Right lobe of liver (tissue), 6 donors: ENCODE data around the gene KCNQ2. TPM values are rescaled to one million over a fixed set of nuclear protein-coding genes. Genes with fewer than 3 reads are reported as not detected.

Experiments
- ATAC-seq, 4 donors: fragments of 200-7000 bp; cut with Tn5 transposase; one replicate each; pipeline ENCODE4 v1.9.1; 2020; ENCODE audit warnings: mild to moderate bottlenecking in 4 of 4, moderate library complexity in 4 of 4
- DNase-seq, 3 donors: peaks; one replicate each; pipeline ENCODE4 v3.0.0-alpha.2; 2020
- H3K27ac ChIP-seq, 3 donors: fragments of 200-600 bp; one replicate each; pipeline ENCODE4 v1.8.0; 2022
- H3K27me3 ChIP-seq, 2 donors: fragments of 200-600 bp; one replicate each; pipeline ENCODE4 v1.8.0; 2022
- H3K36me3 ChIP-seq, 4 donors: fragments of 200-600 bp; sonication (generic) in 1 of 4; one replicate each; pipeline versions ENCODE4 v1.5.1 to v1.8.0; 2017 to 2022; ENCODE audit warnings: control low read depth in 1 of 4
- H3K4me1 ChIP-seq, 4 donors: fragments of 200-600 bp; sonication (generic) in 1 of 4; one replicate each; pipeline versions ENCODE4 v1.5.1 to v1.8.0; 2017 to 2022; ENCODE audit warnings: control low read depth in 1 of 4
- H3K4me3 ChIP-seq, 3 donors: fragments of 200-600 bp; one replicate each; pipeline ENCODE4 v1.8.0; 2022
- H3K9me3 ChIP-seq, 4 donors: fragments of 200-600 bp; sonication (generic) in 1 of 4; one replicate each; pipeline versions ENCODE4 v1.5.1 to v1.8.0; 2017 to 2022; ENCODE audit warnings: control low read depth in 1 of 4
- CTCF ChIP-seq, 4 donors: fragments of 200-600 bp in 3 of 4; fragments of 450-650 bp in 1 of 4; IDR thresholded peaks; one replicate each; pipeline versions ENCODE4 v1.5.1 to v1.8.0; 2016 to 2022; ENCODE audit warnings: antibody characterized with exemption in 4 of 4, mild to moderate bottlenecking in 2 of 4
- POLR2A ChIP-seq: fragments of 450-650 bp; IDR thresholded peaks from one replicate; pipeline ENCODE4 v1.6.1; 2017; ENCODE audit warnings: antibody characterized with exemption, mild to moderate bottlenecking
- WGBS: methylation state at CpG from one replicate; pipeline ENCODE4 v1.1.6; 2018; ENCODE audit warnings: low coverage, low lambda C conversion rate; ENCODE audit not compliant: insufficient coverage; ENCODE audit errors: missing lambda C conversion rate; 5-methylcytosine and 5-hydroxymethylcytosine counted together
- intact Hi-C, 2 donors: fragments of 100-400 bp; cut with DNase I; formaldehyde crosslinking; loops; one replicate each; pipeline versions ENCODE4 v1.11.2 to v1.14.1; 2022
- total RNA-seq, 6 experiments: library from RNA; depleted of rRNA in 2 of 6; stranded (reverse); fragments of >200 nt in 2 of 6; fragmentation: NEBNext Ultra II Directional in 3 of 6; extraction: Animal tissue kit (Norgen Biotek cat#: 25700) in 3 of 6; gene quantifications; one replicate each; pipeline versions ENCODE4 v1.1.0 to v1.2.4, GENCODE V29; 2016 to 2023
- donor health status: DM: no; HTN: yes; CAD: no.
- donor health status: DM: no; HTN: no; CAD: no.
- donor health status: DM: no; HTN: no; CAD: no.
- donor health status: DM: no; HTN: yes; CAD: no.
- donor health status: DM: no; HTN: yes; CAD: no.

The KCNQ2 gene
- total RNA-seq, 6 experiments from 2014 or later, result not detected

GRCh38 chr20:63365601-63366389 lies 106.7 kb downstream of the KCNQ2 start:
- Histone ChIP-seq H3K27ac (peak overlapping the region in 1 of 3 donors; percentile 84), H3K27me3 (no peaks in the 10 kb centered on the region), H3K4me3 (peak overlapping the region in 1 of 3 donors; percentile 18), H3K36me3 (no peaks in the 10 kb centered on the region), H3K4me1 (peaks cover 0 to 26% (median 9%) of the 10 kb centered on the region in 4 donors), H3K9me3 (no peaks in the 10 kb centered on the region)
- no peak for TF ChIP-seq CTCF (IDR thresholded peaks at IDR 0.05)
- no peak for TF ChIP-seq POLR2A
- DNase-seq (no peak), ATAC-seq (no peak)
- WGBS, result 61% methylated on average over 6 of the region's 22 CpGs
- intact Hi-C loops, result no loop called here

GRCh38 chr20:63364801-63365585 lies 107.5 kb downstream of the KCNQ2 start:
- no peak for TF ChIP-seq CTCF (IDR thresholded peaks at IDR 0.05)
- peak; percentile 43 for TF ChIP-seq POLR2A
- Histone ChIP-seq H3K27ac (peak overlapping the region; percentile 67 to 97 (median 78)), H3K4me1 (peaks cover 0 to 26% (median 9%) of the 10 kb centered on the region in 4 donors), H3K9me3 (no peaks in the 10 kb centered on the region), H3K27me3 (no peaks in the 10 kb centered on the region), H3K4me3 (peak overlapping the region; percentile 30 to 65 (median 42)), H3K36me3 (no peaks in the 10 kb centered on the region)
- peak; percentile 75 to 83 (median 81) for ATAC-seq
- intact Hi-C loops, result no loop called here
- DNase-seq, result peak; percentile 87 to 97 (median 89)
- 25% methylated on average over 6 of the region's 20 CpGs for WGBS

- H3K9me3 ChIP-seq, result no peaks in the 10 kb centered on the region
- H3K27me3 ChIP-seq, result no peaks in the 10 kb centered on the region
- ATAC-seq (peak; percentile 40 to 73 (median 49)), DNase-seq (peak in 2 of 3 donors; percentile 80 to 84)
- no peaks in the 10 kb centered on the region for H3K36me3 ChIP-seq
- WGBS, result no CpG with 5 or more reads among the region's 19 CpGs
- intact Hi-C loops, result no loop called here
- TF ChIP-seq CTCF (IDR thresholded peaks at IDR 0.05) (no peak), POLR2A (no peak)
- peaks cover 0 to 26% (median 11%) of the 10 kb centered on the region in 4 donors for H3K4me1 ChIP-seq
- H3K4me3 ChIP-seq, result peak overlapping the region; percentile 30 to 65 (median 42)
- H3K27ac ChIP-seq, result peak overlapping the region; percentile 67 to 97 (median 78)
Measured at GRCh38 chr20:63363981-63364561, 108.4 kb downstream of the KCNQ2 start.
